ENCODE data around the gene MED13L.
"Not testable (repeated sequence)": the region's sequence is repeated elsewhere in the genome, so short reads cannot be mapped to it uniquely, and the experiment has no call there.

MED13L gene

DNA sequence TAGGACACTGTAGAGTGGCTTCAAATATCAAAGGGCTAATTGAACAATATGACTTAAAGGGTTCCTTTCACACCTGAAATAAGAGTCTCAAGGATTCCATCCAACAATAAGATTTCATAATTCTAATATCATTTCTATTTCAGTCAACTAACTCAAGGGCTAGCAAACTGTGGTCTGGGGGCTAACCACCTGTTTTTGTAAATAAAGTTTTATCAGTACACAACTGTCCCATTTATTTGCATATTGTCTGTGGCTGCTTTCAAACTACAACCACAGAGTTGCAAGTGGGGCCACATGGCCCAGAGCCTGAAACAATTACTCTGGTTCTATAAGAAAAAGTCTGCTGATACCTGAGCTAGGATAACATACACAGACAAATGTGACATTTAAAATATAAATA is 29.1 kb downstream of the MED13L start:
- no peak for DNase-seq (ENCODE audit: low read depth in 2 of 2)

DNA sequence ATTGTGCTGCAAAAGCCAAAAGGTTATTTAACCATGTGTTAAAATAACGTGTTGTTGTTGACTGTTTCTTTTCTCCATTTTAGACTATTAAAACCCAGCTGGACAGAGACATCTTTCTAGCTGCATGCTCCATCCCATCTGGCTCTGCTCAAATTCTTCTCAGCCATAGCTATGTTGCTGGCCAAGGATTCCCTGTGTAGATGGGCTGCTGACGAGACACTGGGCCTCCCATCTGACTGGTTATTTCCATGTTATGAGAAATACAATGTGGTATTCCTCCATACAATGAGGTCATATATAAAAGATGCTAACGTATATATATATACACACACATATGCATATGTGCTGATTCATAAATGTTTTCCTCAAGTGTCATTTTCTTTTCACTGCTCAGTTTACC is 30.1 kb downstream of the MED13L start:
- DNase-seq (ENCODE audit: low read depth in 2 of 2) = peak; percentile 60 to 62

DNA sequence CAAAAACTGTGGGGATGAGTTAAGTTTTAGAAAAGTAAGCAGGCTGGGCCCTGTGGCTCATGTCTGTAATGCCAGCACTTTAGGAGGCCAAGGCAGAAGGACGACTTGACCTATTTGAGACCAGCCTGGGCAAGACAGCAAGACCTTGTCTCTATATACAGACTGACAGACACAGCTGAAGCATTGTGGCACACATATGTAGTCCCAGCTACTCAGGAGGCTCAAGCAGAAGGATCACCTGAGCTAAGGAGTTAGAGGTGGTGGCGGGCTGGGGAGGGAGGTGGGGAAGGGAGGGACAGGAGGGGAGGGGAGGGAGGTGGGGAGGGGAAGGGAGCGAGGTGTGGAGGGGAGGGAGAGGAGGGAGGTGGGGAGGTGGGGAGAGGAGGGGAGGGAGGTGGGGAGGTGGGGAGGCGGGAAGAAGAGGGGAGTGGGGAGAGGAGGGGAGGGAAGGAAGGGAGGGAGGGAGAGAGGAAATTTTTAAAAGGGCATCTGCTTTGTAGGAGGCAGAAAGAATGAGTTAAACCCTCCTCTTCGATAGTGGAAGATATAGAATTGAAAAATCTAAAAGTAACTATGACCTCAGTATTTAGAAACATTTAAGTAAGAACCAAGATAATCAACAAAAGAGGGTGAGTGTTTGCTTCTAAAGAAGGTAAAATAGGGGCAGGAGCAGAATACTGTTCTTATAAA is 30.9 kb downstream of the MED13L start:
- DNase-seq (ENCODE audit: low read depth in 2 of 2) = no peak

DNA sequence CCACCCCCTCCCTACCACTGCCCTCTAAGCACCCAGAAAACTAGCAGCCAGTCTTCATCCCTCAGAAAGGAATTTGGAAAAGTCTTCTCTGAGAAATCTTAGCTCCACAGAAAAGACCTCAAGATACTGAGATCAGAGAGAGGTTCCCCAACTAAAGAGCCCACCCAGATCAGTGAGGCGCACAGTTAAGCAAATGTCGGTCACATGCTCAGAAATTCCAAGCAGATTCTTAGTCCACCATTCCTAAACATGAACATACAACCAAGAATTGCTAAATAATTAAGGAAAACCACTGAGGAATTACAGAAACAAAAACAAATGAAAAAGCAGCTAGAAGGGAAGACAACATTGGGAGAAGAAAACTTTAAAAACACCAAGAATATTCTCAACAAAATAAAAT is 32.3 kb downstream of the MED13L start:
- DNase-seq (ENCODE audit: low read depth in 2 of 2) = no peak

DNA sequence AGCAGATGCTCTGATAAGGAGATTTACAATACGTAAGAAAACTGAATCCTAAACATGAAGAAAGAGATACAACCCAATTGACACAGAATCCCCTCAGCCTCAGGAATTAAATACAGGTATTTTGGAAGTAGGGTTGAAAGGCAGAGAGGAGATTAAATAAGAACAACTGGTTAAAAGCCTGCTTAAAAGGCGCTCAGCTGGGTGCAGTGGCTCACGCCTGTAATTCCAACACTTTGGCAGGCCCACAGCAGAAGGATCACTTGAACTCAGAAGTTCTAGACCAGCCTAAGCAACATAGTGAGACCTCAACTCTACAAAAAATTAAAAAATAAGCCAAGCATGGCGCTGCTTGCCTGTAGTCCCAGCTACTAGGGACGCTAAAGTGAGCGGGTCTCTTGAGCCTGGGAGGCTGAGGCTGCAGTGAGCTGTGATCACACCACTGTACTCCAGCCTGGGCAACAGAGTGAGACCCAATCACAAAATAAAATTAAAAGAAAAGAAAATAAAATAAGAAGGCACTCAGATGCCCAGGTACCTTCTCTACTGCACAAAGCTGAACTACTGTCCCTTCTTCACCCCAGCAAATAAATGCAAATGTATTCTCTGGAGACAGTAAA is 32.9 kb downstream of the MED13L start:
- DNase-seq (ENCODE audit: low read depth in 2 of 2) = no peak

DNA sequence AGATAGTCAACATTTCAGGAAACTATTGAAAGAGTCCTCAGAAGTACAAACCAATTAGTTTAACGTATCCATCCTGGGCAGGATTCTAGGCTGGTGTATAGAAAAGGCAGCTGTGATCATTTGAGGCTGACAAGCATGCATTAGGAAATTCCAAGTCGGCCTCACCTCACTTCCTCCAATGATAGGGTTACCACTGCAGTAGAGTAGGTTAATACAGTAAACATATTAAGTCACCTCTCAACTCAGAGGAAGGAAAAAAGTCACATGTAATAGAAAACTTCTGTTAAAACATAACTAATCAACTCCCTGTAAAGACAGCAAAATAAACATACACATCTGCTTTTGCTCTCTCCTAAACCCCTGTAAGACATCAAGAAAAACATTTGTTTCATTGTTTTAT is 33.5 kb downstream of the MED13L start:
- DNase-seq (ENCODE audit: low read depth in 2 of 2) = no peak

DNA sequence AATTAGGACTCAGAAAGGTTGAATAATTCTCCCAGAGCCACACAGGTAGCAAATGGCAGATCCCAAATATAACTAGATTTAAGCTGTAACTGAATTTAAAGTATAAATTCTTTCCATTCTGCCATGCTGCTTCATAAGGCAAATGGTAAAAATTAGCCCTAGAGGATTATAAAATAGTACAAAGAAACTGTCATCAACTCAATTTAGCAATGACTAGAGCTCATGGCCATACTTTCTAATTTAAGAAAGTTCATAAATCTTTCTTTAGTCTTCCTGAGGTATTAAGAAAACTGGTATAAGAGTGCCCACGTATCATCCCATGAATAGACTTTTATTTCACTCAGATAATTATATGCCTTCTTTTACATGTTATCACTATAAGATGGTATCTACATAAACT is 34.8 kb downstream of the MED13L start:
- no peak for DNase-seq (ENCODE audit: low read depth in 2 of 2)

DNA sequence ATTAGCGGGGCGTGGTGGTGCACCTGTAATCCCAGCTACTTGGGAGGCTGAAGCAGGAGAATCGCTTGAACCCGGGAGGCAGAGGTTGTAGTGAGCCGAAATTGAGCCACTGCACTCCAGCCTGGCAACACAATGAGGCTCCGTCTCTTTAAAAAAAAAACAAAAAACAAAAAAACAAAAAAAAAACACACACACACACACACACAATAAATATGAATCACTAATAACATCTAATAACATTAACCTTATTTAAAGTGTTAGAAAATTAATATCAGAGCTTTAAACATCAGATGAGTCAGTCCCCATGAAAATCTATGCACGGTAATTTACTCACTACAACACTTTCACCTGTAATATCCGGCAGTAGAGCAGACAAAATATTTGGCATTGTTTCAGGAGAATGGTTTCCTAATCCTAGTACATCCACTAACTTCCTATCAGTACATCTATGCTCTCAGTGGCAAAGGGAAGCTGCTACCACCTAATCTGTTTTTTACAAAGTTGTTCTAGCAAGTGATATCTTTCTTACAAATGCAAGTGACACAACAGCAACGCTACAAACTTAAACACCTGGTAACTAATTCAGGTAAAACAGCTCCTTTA is 36.2 kb downstream of the MED13L start:
- DNase-seq (ENCODE audit: low read depth in 2 of 2) = no peak

DNA sequence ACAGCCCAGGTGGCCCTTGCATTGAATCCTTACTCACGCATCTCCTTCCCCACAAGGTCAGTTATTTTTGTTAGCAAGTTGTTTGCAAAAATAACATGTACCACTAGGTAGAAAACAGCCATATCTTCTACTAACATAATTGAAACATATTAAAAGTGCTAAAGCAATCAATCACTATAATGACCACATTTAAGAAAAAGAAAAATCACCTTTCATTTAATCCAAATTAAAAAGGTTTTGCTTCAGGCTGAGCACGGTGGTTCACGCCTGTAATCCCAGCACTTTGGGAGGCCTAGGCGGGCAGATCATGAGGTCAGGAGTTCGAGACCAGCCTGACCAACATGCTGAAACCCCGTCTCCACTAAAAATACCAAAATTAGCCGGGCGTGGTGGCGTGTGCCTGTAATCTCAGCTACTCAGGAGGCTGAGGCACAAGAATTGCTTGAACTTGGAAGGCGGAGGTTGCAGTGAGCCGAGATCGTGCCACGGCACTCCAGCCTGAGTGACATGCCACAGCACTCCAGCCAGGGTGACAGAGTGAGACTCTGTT is 38.8 kb downstream of the MED13L start:
- DNase-seq (ENCODE audit: low read depth in 2 of 2) = not testable (repeated sequence)

DNA sequence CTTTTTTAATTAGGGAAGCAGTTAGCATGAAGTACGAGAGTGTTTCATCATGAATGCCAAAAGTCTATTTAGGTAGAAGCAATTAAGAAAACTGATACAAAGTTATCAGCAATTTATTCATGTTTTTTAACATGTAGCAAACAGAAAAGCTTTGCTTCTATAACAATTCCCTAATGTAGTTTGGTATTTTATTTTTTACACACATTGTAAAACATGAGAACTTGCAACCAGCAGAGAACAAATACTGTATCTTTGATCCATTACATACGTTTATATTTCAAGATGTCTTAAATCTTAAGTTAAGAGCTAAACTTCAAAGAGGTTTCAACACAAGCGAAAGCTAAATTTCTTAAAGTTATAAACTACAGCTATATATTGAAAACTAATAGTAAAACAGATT is 39.3 kb downstream of the MED13L start:
- no peak for DNase-seq (ENCODE audit: low read depth in 2 of 2)

DNA sequence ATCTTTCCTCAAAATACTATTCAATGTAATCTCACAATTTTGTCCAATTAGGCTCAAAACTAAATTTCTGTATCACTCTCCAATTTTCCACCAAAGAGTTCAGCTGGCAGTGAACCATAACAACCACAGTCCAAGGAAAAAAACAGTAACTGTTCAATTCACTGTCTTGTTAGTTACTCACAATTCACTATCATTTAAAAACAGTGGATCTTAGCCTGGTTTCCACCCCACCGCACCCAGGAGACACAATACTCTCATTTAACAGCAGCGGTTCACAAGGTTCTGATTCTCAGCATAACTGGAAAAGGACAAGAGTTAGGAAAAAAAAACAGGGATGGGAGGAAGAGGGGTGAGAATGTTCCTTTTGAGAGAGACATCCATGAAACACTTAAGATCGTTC is 40.5 kb downstream of the MED13L start:
- DNase-seq (ENCODE audit: low read depth in 2 of 2) = no peak

DNA sequence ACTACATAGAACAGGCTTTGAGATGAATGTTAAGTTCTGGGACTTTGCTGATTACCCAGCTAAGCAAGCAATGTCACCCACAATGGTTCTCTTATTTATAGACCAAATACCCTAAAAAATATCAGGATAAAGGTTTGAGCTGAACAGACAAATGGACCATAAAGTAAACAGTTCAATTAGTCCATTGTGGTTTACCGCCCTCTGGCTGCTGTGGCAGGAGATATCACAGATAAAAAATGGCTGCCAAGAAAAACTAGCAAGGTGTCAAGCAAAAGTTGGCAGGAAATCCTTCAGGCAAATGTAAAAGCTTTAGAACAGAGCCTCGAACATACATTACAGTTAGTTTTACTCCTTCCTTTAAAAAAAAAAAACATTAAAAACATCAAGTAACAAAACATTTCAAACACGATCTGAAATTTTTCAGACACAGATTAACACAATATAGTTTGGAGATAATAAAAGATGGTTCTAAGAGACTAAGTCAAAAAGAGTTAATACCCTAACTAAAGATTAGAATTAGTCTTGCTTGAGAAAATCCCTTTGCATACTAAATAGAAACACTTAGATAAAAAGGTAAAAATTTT is 41.3 kb downstream of the MED13L start:
- DNase-seq (ENCODE audit: low read depth in 2 of 2) = no peak

DNA sequence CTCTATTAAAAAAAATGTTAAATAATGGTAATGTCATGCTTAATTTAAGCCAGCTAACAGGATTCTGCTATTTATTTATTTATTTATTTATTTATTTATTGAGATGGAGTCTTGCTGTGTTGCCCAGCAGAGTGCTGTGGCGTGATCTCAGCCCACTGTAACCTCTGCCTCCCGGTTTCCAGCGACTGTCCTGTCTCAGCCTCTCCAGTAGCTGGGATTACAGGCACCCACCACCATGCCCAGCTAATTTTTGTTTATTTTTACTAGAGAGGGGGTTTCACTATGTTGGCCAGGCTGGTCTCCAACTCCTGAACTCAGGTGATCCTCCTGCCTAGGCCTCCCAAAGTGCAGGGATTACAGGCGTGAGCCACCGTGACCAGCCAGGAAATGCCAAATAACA is 43.3 kb downstream of the MED13L start:
- DNase-seq (ENCODE audit: low read depth in 2 of 2) = not testable (repeated sequence)

DNA sequence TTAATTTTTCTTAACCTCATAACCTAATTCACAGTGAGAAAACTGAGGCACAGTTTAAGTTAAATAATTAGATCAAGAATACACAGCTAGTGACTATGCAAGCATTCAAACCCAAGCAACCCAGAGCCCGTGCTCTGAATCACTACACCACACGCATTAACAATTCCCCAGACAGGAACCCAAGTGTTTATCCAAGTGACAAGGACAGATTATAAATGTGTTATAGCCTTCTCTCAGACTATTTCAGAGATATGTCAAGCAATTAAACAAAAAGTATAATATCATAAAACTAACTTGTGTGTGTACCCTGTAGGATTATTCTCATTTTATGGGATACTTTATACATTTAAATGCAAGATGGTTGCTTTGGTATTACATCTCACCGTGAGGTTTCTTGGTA is 43.8 kb downstream of the MED13L start:
- DNase-seq (ENCODE audit: low read depth in 2 of 2) = no peak

DNA sequence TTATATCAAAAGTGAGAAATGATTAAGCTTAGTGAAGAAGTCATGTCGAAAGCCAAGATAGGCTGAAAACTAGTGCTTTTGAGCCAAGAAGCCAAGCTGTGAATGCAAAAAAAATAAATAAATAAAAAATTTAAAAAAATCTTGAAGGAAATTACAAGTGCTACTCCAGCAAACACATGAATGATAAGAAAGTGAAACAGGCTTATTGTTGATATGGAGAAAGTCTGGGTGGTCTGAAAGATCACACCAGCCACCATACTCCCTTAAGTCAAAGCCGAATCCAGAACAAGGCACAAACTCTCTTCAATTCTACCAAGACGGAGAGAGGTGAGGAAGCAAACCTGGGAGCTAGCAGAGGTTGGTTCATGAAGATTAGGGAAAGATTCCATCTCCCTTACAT is 49.7 kb downstream of the MED13L start:
- no peak for DNase-seq (ENCODE audit: low read depth in 2 of 2)

DNA sequence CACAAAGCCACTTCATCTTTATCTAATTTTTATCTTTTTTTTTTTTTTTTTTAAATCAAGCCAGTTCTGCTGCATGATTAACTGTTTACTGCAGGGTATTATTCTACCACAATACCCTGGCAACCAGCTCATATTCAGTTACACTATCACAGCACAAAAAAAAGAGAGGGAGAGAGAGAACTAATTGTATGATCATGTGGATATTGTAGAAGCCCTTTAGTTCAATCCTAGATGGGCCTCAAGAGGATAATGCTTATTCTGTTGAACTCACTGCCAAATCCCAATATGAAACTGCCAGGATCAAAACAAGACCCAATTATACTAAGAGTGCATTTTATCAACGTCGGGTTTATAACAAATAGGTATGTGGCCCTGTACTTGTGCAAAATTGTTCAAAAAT is 51.5 kb downstream of the MED13L start:
- DNase-seq (ENCODE audit: low read depth in 2 of 2) = no peak

DNA sequence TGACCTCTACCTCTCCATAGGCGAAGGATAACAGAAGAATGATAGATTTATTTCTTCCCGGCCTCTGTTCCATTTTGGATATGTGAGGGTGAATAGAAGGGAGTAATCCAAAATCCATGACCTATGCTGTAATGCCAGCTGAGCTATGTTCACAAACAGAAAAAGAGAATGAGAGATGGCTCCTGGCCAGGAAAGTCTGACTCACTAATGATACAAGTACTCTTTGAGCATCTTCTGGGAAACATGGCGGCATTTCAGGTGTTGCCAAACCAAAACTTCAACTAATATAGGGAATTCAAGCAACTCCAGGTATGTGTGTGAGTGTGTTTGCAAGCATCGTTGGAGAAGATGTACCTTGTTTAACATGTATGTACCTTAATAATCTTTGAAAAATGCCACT is 55.1 kb downstream of the MED13L start:
- DNase-seq (ENCODE audit: low read depth in 2 of 2) = peak; percentile 57 to 64

DNA sequence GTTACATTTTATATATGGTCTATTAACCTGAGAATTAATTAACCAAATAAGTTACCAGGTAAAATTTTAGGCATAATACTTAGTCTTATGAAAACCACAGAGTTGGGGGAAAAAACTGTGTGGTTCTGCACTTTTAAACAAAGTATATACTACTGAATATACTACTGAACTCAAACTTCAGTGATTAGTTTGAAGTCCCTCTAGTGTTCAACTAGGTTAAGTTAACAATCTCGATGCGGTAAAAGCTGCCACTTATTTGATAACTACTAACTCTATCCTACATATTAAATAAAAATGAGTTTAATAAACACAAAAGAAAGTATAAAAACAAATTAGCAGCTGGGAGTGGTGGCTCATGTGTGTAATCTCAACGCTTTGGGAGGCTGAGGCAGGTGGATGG is 56.7 kb downstream of the MED13L start:
- no peak for DNase-seq (ENCODE audit: low read depth in 2 of 2)

DNA sequence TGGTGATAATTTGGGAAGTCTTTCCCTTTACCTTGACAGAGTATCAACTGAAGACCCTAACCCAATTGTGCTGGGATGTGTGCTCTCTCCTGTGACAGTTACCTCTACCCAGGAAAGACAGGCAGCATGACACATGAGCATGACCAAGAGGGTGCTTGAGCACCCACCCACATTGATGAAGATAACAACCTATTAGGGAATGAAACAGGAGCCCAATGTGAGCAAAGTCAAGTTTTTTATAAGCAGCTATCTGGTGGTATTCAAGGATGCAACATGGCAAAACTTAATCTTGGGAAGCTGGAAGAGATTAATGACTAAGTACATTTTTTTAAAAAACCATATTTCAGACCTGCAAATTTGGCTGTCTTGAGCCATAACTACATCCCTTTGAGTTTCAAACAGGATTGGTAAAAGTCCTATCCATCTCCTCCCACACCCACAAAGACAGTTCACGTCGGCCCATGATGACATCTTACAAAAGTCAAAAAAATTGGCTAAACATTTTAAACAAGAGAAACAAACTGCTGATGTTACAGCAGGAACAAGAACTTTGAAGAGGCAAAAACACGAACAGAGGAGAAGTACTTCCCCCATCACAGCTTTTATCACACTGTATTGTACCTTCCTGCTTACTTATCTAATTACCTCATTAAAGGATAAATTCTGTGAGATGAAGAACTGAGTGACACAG is 60.3 kb downstream of the MED13L start:
- DNase-seq (ENCODE audit: low read depth in 2 of 2) = no peak

DNA sequence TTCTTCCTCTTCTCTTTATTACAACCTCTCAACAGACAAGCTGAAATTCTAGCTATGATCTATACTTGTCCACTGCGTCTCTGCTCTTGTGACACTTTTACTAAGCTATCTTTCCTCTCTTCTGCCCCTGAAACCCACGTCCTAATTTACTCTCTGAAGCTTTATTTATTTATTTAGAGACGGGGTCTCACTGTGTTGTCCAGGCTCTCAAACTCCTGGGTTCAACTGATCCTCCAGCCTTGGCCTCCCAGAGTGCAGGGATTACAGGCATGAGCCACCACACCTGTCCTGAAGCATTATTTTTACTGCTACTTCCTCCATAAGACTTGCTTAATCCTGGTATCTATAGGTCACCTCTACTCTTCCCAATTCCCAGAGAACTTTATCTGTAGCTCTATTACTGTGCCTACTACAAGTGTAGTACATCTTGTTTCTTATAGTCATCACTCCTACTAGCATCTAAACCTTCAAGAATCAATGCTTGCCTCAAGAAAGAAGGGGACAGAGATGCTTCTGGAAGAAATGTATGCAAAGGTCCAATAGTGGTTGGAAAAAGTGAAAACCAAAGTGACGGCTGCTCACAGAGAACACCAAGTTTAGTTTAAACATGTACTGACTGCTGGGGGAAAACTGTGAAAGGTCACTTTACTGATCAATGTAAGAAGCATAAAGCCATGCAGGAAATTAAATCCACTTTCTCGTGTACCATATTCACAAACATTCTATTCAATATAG is 61.3 kb downstream of the MED13L start:
- no peak for DNase-seq (ENCODE audit: low read depth in 2 of 2)

DNA sequence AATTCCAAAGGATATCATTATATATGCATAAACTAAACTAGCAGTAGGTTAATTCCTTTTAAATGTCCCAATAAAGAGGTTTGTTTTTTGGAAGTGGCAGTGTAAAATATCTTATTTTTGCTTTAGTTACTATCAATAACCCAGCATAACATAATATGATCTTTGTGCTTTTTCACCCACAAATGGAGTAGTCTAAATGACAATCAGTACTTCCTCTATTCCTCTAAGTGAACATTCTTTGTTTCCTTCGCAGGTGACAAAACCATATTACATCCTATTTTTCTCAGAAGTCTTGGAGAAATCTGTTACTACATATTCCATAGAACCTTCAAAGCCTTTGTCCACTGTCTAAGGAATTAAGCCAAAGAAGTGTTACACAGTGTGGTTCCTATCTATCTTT is 62.5 kb downstream of the MED13L start:
- DNase-seq (ENCODE audit: low read depth in 2 of 2) = no peak

Data from fibroblast of skin of left quadriceps (primary cell).